ENCODE results near the gene UQCRQ. TPM values are rescaled to one million over a fixed set of nuclear protein-coding genes. Genes with fewer than 3 reads are reported as not detected.

The UQCRQ gene
- total and polyA plus RNA-seq, 9 of the 15 experiments (the other 6 are each of a cell fraction or from before 2014, with no cell fraction given) = 235 to 2,421 (median 883) TPM

DNA sequence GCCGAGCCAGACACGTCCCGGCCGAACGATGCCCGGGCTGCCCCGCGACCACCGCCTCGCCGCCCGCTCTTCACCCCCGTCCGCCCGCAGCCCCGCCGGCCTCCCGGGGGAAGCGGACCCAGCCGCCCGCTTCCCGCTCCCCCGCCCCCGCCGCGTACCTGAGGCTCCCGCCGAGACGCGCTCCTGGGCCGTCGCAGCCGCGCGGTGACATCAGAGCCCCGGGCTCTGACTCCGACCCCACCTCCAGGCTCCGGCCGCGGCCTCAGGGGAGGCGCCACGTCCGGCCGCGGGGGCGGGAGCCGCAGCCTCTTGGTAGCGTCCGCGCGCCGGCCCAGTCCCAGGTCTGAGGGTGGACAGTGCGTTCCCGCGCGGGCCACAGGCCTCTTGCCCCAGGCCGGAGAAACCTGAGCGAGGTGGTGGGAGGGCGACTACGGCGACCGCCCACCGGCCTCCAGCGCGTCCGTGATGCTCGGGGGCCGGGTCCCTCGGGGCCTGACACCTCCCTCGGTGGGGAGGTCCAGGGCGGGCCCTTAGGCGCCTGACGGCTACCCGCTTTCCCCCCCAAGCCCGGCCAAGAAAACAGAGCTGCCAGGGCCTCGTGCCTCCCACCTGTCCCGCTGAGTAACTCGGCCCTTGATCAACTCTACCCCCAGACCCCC lies 35.9 kb upstream of the UQCRQ start, which contains the start of gene SHROOM1 (continued):
- TF ChIP-seq HMGXB4 (CRISPR knock-in tag; IDR thresholded peaks at IDR 0.05) = no peak
- TF ChIP-seq NFE2L1 (tag; IDR thresholded peaks at IDR 0.05; ENCODE audit: borderline replicate concordance, low read depth) = no peak
- TF ChIP-seq, protein P1, sequence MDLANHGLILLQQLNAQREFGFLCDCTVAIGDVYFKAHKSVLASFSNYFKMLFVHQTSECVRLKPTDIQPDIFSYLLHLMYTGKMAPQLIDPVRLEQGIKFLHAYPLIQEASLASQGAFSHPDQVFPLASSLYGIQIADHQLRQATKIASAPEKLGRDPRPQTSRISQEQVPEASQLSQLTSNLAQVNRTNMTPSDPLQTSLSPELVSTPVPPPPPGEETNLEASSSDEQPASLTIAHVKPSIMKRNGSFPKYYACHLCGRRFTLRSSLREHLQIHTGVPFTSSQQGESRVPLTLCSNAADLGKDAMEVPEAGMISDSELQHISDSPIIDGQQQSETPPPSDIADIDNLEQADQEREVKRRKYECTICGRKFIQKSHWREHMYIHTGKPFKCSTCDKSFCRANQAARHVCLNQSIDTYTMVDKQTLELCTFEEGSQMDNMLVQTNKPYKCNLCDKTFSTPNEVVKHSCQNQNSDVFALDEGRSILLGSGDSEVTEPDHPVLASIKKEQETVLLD (IDR thresholded peaks at IDR 0.05) = 0 out of 2 replicates have a peak, but pooled peaks have one; percentile 19
- no peak for TF ChIP-seq RFX1 (IDR thresholded peaks at IDR 0.05)
- no peak for TF ChIP-seq IFI16 (CRISPR knock-in tag; IDR thresholded peaks at IDR 0.05)
- 0 out of 4 replicates have a peak, but pooled peaks of 1 of the 2 experiments have one; percentile 48 for TF ChIP-seq SRF (CRISPR knock-in tag; IDR thresholded peaks at IDR 0.05)
- TF ChIP-seq CTCF (IDR thresholded peaks at IDR 0.05 in 2 of 3, conservative IDR thresholded peaks at IDR 0.05 in 1 of 3; ENCODE audit: insufficient read depth in 2 of 3, low read depth in 1 of 3, low read length in 3 of 3) = no peak; a peak in 1 of 6 replicates
- no peak for TF ChIP-seq NCOR1 (IDR thresholded peaks at IDR 0.05)
- TF ChIP-seq POLR3G (IDR thresholded peaks at IDR 0.05; ENCODE audit: extremely low read depth, insufficient read length, insufficient replicate concordance) = no peak
- TF ChIP-seq SNRNP70 (optimal IDR thresholded peaks at IDR 0.05; ENCODE audit: low read depth, low read length) = no peak
- TF ChIP-seq PRMT5 (CRISPR knock-in tag; IDR thresholded peaks at IDR 0.05) = no peak
- no peak for TF ChIP-seq MED1 (CRISPR knock-in tag; IDR thresholded peaks at IDR 0.05; ENCODE audit: borderline replicate concordance)
- no peak for TF ChIP-seq OTX1 (CRISPR knock-in tag; IDR thresholded peaks at IDR 0.05)
- peak in 1 of 2 experiments; percentile 32; a peak in 2 of 4 replicates for TF ChIP-seq FOXK2 (conservative IDR thresholded peaks at IDR 0.05 in 1 of 2, IDR thresholded peaks at IDR 0.05 in 1 of 2; ENCODE audit: low read depth in 2 of 2)
- TF ChIP-seq SUPT5H (IDR thresholded peaks at IDR 0.05) = peak; percentile 80
- no peak for TF ChIP-seq MXI1 (IDR thresholded peaks at IDR 0.05; ENCODE audit: low read depth, low read length)
- TF ChIP-seq RB1 (IDR thresholded peaks at IDR 0.05; ENCODE audit: low read depth) = peak; percentile 93
- no peak for TF ChIP-seq HDGF (IDR thresholded peaks at IDR 0.05)
- TF ChIP-seq SAFB2 (IDR thresholded peaks at IDR 0.05; ENCODE audit: borderline replicate concordance, low read depth, low read length, severe bottlenecking) = no peak
- TF ChIP-seq TOE1 (IDR thresholded peaks at IDR 0.05; ENCODE audit: borderline replicate concordance) = no peak
- TF ChIP-seq TOE1 (CRISPR knock-in tag; IDR thresholded peaks at IDR 0.05; ENCODE audit: borderline replicate concordance, low read depth) = peak; percentile 11; the same call in 1 of the 2 replicates
- no peak for TF ChIP-seq ZNF586 (CRISPR knock-in tag; conservative IDR thresholded peaks at IDR 0.05)
- no peak for TF ChIP-seq ESRRB (CRISPR knock-in tag; IDR thresholded peaks at IDR 0.05; ENCODE audit: borderline replicate concordance)
- TF ChIP-seq, protein P2, sequence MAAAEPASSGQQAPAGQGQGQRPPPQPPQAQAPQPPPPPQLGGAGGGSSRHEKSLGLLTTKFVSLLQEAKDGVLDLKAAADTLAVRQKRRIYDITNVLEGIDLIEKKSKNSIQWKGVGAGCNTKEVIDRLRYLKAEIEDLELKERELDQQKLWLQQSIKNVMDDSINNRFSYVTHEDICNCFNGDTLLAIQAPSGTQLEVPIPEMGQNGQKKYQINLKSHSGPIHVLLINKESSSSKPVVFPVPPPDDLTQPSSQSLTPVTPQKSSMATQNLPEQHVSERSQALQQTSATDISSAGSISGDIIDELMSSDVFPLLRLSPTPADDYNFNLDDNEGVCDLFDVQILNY (CRISPR knock-in tag; IDR thresholded peaks at IDR 0.05) = no peak
